Measurements from ENCODE around the gene TAAR2. TPM values are rescaled to one million over a fixed set of nuclear protein-coding genes. Genes with fewer than 3 reads are reported as not detected.
"Not testable (repeated sequence)": the region's sequence is repeated elsewhere in the genome, so short reads cannot be mapped to it uniquely, and the experiment has no call there.

Gene TAAR2
- total RNA-seq, 2 experiments from 2014 or later: not detected

DNA sequence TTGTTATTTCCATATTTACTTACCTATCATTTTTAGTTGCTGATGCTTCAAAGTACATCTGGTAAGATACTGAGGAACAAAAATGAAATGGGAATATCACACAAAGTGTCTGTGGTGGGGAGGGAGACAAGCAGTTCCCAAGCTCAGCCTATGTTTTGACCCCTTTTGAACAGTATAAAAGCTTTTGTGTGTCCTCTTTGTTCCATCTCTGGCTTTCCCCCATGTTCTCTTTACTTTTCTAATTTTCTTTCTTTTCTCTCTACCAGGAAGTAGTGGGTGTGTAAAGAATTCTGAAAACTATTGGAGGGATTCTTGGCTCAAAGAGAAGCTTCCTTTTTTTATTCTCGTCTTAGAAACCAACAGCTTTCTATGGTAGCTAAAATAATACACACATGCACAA lies 7.4 kb downstream of the TAAR2 start:
- ChIA-PET CTCF (no interaction called here), POLR2A (no interaction called here)

DNA sequence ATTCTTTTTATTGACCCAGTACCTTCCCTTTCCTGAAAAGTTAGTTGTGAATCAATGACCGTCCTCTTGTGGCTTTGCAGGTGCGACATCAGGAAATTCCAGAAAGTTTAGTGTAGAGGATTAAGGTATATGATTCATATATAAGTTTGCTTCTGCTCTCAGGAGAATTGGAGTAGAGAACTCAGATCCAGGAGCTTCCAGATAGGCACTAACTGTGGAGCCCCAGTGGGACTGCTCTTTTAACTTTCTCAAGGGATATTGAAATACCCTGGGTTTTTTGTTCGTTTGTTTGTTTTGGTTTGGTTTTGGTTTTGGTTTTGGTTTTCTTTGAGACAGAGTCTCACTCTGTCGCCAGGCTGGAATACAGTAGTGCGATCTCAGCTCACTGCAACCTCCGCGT lies 9.5 kb downstream of the TAAR2 start:
- CTCF ChIA-PET: no interaction called here
- POLR2A ChIA-PET: no interaction called here

DNA sequence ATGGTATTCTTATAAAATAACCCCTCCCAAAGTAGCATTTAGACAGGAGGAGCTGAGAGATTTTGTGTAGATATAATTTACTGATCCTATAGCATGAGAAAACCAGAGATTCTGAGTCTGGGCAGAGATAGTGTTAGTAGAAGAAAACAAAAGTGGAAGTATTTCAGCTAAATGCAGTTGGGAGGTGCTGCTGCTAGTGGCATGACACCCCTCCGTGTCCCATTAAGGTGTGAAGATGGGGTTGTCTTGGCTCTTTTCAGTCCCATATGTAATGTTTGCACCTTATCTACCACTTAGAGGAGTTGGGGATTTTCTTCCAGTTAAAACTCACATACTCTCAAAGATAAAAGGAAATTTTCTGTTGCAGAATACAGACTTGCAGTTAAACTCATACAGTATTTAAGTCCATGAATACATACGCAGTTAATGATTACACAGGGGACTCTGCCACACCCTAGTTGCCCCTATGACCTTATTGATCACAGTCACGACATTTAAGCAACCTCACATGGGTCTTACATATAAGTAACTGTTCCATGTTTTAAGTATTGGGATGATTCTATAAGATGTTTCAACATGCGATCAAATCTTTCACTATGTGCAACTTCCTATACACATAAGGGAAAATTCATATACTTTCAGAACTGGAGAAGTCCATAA lies 11.5 kb downstream of the TAAR2 start:
- ChIA-PET POLR2A (no interaction called here), CTCF (no interaction called here)

DNA sequence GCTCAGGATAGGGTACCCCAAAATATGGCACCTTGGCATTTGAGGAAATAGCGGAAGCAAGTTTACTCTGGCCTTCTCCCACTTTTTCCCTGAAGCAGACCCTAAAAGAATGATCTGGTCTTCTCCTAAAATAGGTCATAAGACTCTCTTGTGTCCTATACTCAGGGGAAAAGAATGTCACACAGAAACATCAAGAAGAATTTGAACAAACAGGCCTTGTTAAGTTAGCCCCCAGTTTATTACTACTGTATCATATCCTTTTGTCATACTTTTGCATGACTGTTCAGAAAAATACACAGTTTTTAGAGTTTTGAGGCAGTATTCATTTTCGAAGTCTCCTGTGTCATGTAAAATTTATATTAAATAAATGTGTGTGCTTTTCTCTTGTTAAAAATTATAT lies 12.5 kb downstream of the TAAR2 start:
- POLR2A ChIA-PET: no interaction called here
- CTCF ChIA-PET: no interaction called here

DNA sequence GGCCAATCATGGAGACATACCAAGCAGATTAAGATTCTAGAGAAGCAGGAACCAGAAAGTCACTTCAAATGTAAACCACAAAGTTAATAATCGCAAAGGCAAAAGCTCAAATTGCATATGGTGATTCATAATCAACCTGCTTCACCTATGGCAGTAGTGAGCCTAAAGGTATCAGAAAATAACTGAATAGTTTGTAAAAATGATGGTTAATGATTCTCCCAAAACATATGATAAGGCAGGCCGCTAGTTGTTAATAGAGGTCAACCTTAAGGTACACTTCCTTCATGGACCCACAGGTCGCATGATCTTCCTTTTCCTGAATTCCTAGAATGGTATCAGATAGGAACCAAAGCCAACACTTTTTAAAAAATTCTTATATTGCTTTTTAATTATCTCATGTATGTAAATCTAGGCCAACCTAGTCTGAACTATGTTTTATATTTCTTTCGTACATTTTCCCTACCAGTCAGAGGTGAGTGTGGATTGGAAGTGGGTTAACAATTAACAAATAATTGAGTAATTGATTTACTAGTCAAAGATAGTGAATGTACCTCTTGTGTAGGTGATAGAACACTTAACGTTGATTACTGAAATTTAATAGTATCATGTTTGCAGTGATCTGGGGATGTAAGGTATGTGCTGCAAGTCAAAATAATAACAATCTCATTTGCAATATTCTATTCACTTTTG lies 16.4 kb downstream of the TAAR2 start:
- ChIA-PET POLR2A (no interaction called here), CTCF (no interaction called here)

DNA sequence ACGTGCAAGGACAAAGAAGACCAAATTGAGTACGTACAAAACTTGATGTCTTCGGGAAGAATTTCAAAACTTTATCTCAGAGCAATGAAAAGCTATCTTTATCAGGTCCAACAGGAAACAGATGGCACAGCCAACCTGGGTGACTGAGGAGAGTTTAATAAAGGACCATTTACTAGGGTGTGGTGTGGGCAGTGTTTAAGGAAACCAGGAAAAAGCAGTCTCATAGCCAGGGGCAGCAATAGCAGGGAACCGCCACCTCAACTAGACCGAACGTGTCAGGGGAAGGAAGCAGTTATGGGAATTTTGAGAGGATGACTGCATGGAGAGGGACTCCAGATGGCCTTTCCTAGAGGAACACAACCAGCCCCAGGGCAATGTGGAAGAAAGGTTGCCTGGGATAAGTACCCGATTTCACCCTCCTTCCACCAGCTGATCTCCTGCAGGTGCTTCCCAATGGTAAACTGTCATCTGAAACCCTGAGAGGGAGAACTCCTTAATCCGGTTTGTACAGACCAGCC lies 19.4 kb downstream of the TAAR2 start:
- ChIA-PET POLR2A (no interaction called here), CTCF (no interaction called here)

DNA sequence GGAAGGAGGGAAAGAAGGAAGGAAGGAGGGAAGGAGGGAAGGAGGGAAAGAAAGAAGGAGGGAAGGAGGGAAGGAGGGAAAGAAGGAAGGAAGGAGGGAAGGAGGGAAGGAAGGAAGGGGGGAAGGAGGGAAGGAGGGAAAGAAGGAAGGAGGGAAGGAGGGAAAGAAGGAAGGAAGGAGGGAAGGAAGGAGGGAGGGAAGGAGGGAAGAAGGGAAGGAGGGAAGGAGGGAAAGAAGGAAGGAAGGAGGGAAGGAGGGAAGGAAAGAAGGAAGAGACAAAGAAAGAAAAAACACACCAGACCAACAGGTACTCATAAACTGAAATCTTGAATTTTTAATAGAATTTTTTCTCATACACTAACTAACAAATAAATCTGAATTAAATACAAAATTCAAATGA lies 23.2 kb downstream of the TAAR2 start:
- CTCF ChIA-PET, POLR2A ChIA-PET: not testable (repeated sequence)

DNA sequence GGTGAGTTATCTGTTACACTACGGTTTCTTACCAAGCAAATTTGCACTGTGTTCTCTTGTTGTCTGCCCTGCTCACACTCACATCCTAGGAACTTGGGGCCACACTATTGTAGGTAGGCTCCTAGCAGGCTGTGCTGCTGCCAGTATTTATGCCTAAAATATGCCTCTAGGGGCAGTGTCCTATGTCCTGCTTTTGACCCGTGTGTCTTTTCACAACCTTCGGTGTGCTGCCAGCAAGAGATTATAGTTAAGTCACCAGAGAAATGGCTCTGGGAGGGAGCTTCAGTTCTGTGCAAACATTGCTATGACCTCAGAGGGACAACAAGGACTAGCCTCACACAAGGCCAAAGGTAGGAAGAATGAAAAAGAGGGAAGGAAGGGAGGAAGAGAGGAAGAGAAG lies 25.6 kb downstream of the TAAR2 start:
- ChIA-PET POLR2A (no interaction called here), CTCF (interaction anchor here (0.6 kb wide), 1 partner anchor 235 kb away, joined by 3 read pairs; no protein-coding TSS in a partner anchor)

DNA sequence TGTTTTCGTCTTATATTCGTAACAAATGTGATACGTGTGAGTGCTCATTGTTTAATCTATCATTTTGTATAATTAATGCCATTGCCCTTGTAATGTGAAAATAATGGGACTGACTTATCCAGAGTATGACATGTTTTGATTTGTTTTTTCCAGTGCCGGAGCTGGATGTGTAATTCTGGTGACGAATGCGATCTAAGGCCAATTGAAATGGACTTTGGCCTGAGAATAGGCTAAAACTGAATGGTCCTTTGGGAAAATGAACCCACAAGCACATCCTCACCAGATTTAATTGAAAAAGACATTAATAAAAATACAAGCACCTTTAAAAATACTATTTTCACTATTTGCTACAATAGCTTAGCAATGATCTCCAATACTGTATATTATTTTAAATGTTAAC lies 27.9 kb downstream of the TAAR2 start:
- POLR2A ChIA-PET: no interaction called here
- CTCF ChIA-PET: no interaction called here

DNA sequence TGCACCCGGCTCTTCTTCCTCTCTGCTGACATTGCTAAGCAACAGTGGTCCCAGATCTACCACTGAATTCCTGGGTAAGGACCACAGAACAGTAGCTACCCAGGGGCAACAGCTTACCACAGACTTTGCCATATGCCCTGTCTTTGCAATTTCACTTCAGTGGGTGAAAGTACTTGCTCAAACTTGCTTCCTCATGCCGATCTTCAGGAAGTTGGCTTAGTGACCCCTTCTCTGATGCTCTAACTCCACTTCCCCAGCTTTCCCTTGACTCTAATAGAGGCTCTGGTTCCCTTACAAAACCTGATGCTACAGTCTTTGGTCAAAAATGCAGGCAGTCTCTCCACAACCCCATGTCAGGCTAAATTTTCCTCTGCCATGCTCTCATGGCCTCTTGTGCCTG lies 31.2 kb downstream of the TAAR2 start:
- CTCF ChIA-PET: no interaction called here
- POLR2A ChIA-PET: no interaction called here

DNA sequence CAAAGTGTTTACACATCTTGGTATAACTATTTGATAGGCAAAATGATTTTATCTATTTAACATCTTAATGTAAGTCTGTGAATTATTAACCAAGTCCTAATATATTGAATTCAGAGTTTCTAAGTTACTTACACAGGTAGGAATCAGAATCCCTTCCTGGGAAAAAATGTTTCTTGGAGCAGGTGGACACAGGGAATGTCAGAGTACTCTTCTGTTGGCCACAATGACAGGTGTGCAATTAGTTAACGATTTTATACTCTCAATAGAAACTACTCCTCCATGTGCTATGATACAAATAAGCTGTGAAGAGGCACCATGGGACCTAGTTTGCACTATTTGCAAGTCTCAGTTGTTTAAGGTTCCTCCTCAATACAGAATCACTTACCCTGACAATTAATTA lies 33.7 kb downstream of the TAAR2 start:
- POLR2A ChIA-PET: no interaction called here
- CTCF ChIA-PET: no interaction called here

DNA sequence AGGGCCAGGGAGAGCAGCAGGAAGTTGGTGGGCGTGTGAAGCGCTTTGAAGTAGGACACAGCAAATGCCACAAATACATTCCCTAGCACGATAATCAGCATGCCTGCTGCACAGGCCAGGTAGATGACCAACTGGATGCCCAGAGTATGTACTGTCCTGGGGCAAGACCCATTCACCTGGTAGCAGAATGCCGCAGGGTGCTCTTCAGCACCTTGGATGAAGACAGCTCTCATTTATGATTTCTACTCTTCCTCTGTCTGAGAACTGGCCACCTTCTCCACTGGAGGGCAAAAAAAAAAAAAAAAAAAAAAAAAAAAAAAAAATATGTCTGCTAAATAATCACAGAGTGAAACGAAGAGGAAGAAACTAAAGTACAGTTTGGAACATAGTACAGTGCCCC lies 34.6 kb downstream of the TAAR2 start, which contains the start of gene TAAR5:
Gene TAAR5, minus strand, starts transcription at position 288 of the 400 bp plus-strand sequence. Its CDS starts 55 bp downstream, at position 233.
- CTCF ChIA-PET: no interaction called here
- POLR2A ChIA-PET: no interaction called here

DNA sequence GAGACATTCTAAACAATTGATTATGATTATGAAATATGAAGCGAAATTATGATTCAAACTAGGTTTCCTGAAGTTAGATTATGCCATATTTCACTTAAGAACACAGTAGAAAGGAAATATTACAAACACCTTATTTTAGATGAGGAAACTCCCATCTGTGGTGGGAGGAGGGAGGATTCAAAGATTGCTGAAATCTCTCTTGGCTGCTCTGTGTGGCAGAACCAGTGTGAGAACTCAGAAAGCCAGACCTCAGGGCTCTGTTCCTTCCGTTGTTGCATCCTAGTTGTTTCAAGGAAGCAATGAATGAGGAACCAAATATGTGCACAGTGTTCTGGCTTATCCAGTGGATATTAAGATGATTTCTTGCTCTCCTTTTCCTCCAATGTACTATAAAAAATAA lies 36.7 kb downstream of the TAAR2 start:
- ChIA-PET CTCF (no interaction called here), POLR2A (no interaction called here)

DNA sequence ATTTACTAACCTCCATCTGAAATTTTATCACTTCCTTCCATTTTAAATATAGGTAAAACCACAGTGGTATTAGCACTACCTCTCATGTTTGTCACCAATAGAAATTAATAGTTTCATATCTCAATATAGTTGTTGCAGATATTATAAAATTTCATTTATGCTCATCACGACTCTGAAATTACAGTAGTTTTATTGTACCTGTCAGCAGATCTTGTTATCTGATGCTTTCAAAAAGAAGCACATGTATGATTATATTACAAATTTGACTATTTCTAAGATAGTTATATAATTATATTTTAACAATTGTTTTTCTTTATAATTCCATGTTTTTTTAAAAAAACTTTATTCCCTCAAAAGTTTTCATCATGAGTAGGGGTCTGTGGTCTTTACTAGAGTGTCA lies 39.4 kb downstream of the TAAR2 start:
- ChIA-PET CTCF (no interaction called here), POLR2A (no interaction called here)

DNA sequence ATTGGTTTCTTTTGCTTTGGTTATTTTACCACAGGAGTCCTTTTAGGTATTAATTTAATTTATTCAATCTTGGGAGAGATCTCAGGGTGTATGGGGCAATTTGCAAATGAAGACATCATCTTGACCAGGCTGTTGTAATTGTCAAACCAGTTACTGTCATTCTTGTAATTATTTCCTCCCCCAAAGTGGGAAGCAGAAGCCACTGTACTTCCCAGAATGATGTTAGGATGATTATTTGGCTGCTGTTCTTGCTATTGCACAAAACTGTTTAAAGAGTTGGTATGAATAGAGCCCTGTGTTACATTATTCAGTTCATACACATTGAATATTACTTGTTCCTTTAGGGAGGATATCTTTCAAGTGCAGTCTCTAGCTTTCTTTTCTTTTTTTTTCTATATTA lies 52.3 kb downstream of the TAAR2 start:
- ChIA-PET CTCF (no interaction called here), POLR2A (no interaction called here)

DNA sequence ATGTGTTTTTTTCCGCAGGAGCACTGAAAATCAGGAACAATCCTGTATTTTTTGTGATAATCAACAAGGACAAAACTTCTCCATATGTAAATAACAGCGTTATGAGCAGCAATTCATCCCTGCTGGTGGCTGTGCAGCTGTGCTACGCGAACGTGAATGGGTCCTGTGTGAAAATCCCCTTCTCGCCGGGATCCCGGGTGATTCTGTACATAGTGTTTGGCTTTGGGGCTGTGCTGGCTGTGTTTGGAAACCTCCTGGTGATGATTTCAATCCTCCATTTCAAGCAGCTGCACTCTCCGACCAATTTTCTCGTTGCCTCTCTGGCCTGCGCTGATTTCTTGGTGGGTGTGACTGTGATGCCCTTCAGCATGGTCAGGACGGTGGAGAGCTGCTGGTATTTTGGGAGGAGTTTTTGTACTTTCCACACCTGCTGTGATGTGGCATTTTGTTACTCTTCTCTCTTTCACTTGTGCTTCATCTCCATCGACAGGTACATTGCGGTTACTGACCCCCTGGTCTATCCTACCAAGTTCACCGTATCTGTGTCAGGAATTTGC lies 53.8 kb downstream of the TAAR2 start, which contains the start of gene TAAR6:
Gene TAAR6, plus strand, starts transcription at position 102 of the 557 bp plus-strand sequence. Its CDS starts 0 bp downstream, at position 102.
- ChIA-PET POLR2A (no interaction called here), CTCF (no interaction called here)

DNA sequence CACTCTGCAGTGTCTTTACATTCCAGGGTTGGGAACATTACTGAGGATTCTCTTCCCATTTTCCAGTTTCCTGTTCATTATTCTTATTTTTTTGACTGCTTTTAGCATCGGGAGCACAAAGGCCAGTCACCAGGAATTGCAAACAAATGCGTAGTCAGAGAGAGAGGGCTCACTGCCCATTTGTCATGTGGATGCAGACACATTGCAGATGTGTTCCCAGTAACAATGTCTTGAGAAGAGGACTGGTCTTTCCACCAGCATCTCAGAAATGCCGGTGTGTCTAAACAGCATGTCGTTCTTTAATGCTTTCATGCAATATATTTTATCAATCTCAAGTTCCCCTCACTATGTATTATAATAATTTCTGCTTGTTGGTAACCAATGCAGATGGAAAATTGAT lies 54.9 kb downstream of the TAAR2 start:
- ChIA-PET POLR2A (no interaction called here), CTCF (no interaction called here)

DNA sequence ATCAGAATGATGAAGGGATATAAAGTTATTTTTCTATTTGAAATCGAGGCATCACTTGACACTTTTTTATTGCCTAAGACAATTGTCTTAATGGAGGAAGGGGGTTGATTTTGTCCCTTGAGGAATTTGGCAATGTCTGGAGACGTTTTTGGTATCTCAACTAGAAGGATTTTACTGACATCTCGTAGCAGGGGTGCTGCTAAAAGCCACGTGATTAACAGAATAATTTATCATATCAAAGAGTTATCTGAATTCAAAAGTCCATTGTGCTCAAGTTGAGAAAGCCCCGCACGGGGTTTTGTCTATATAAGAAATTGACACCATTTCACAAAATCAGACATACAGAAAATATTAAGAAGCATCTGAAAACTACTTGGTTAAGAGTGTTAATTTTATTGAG lies 55.5 kb downstream of the TAAR2 start:
- CTCF ChIA-PET: no interaction called here

DNA sequence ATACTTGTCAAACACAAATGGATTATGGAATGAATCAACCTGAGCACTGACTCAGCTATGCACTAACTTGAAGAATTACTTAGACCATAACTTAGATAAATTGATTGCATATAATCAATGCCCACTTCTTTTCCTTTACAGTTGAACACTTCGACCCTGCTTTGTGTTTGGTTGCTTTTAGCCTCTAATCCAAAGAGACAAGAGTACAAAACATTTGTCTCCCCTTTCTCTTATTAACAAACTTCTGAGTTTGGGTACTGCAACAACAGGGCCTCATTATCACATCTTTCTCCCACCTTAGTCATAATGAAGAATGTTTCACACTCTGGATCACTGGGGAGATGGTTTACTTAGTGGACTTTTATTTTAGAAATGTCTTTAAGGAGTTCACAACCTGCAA lies 56.5 kb downstream of the TAAR2 start:
- ChIA-PET CTCF (no interaction called here), POLR2A (no interaction called here)

More for the DNA sequence above, 55.5 kb downstream of the TAAR2 start:
- POLR2A ChIA-PET: no interaction called here
